NCI-H1417 treated with DMSO at 0.1 percent for 48 hours (cell line): Measurements from ENCODE around the gene XIRP2.

Source experiments
- DNase-seq: peaks from one replicate; lab custom pipeline; 2025; lab: John Stamatoyannopoulos, UW

XIRP2 gene

GRCh38 chr2:167134381-167135072 is 246.2 kb downstream of the XIRP2 start:
- DNase-seq: no peak

GRCh38 chr2:167135706-167136105 is 247.4 kb downstream of the XIRP2 start:
- DNase-seq: no peak

- no peak for DNase-seq
These were observed 248.8 kb downstream of the XIRP2 start for GRCh38 chr2:167136879-167137596.

- DNase-seq: no peak
These were observed 252.1 kb downstream of the XIRP2 start for GRCh38 chr2:167140330-167140729.

- no peak for DNase-seq
These were observed 252.5 kb downstream of the XIRP2 start for GRCh38 chr2:167140767-167141166.

- DNase-seq: no peak
These were observed 254.3 kb downstream of the XIRP2 start for GRCh38 chr2:167142554-167142953.

- no peak for DNase-seq
These were observed 256.1 kb downstream of the XIRP2 start for GRCh38 chr2:167144179-167144898.

GRCh38 chr2:167147271-167147941 is 259.1 kb downstream of the XIRP2 start:
- DNase-seq: no peak

- no peak for DNase-seq
These were observed 263.6 kb downstream of the XIRP2 start for GRCh38 chr2:167151894-167152293.

GRCh38 chr2:167157523-167157922 is 269.2 kb downstream of the XIRP2 start:
- no peak for DNase-seq

- no peak for DNase-seq
These were observed 288.9 kb downstream of the XIRP2 start for GRCh38 chr2:167177196-167177595.

- no peak for DNase-seq
These were observed 292.9 kb downstream of the XIRP2 start for GRCh38 chr2:167181134-167181533.

- no peak for DNase-seq
These were observed 293.4 kb downstream of the XIRP2 start for GRCh38 chr2:167181688-167182087.

GRCh38 chr2:167182403-167182802 is 294.1 kb downstream of the XIRP2 start:
- DNase-seq: no peak

- DNase-seq: no peak
These were observed 295.7 kb downstream of the XIRP2 start for GRCh38 chr2:167183931-167184330.

- DNase-seq: no peak
These were observed 298.2 kb downstream of the XIRP2 start for GRCh38 chr2:167186465-167186864.

- no peak for DNase-seq
These were observed 298.9 kb downstream of the XIRP2 start for GRCh38 chr2:167187049-167187727.

- DNase-seq: no peak
These were observed 300.0 kb downstream of the XIRP2 start for GRCh38 chr2:167187978-167188967.

- DNase-seq: no peak
These were observed 301.8 kb downstream of the XIRP2 start for GRCh38 chr2:167190053-167190452.

- no peak for DNase-seq
These were observed 303.3 kb downstream of the XIRP2 start for GRCh38 chr2:167191588-167191987.

- no peak for DNase-seq
These were observed 304.6 kb downstream of the XIRP2 start for GRCh38 chr2:167192833-167193232.
